CD4-positive, alpha-beta T cell (primary cell): ENCODE data around the gene USP15. TPM values are rescaled to one million over a fixed set of nuclear protein-coding genes. Genes with fewer than 3 reads are reported as not detected.
A peak's percentile ranks its signal among the peaks of the same experiment; 100 is the strongest.
"Not testable (repeated sequence)": the region's sequence is repeated elsewhere in the genome, so short reads cannot be mapped to it uniquely, and the experiment has no call there.

ENCODE experiments used
- ATAC-seq: fragments of 200-7000 bp; cut with Tn5 transposase; one replicate; pipeline ENCODE4 v1.10.0; 2022; ENCODE audit warnings: mild to moderate bottlenecking; ENCODE audit not compliant: poor library complexity
- CTCF ChIA-PET: fragments of 350-600 bp; sonication (Branson Sonifier 250); formaldehyde crosslinking; loops from one replicate; lab custom pipeline; 2021; ENCODE audit warnings: antibody characterized with exemption, inconsistent platforms; lab: Charles Lee
- POLR2A ChIA-PET: fragments of 350-600 bp; sonication (Branson Sonifier 250); formaldehyde crosslinking; loops from one replicate; lab custom pipeline; 2021; ENCODE audit warnings: antibody characterized with exemption, inconsistent platforms; lab: Charles Lee
- DNase-seq, 14 experiments: peaks; one replicate each; pipeline ENCODE4 v3.0.0-alpha.2; 2013 to 2020; ENCODE audit warnings: mixed read lengths in 2 of 14
- H3K27ac ChIP-seq, 2 donors: one replicate each; pipeline versions ENCODE4 v1.5.1 to v1.7.0; 2013; ENCODE audit warnings: low read length in 2 of 2, low read depth in 1 of 2, mild to moderate bottlenecking in 1 of 2
- H3K27me3 ChIP-seq, 2 experiments: 1 replicate in 1 of 2; 2 replicates in 1 of 2; pipeline versions ENCODE4 v1.6.1 to v1.7.0; 2013; ENCODE audit warnings: low read length in 2 of 2, control low read depth in 1 of 2, mild to moderate bottlenecking in 1 of 2, moderate library complexity in 1 of 2; ENCODE audit not compliant: insufficient read depth in 2 of 2, control insufficient read depth in 1 of 2
- H3K36me3 ChIP-seq: one replicate; pipeline ENCODE4 v1.6.1; 2013; ENCODE audit warnings: low read length, control low read depth; ENCODE audit not compliant: insufficient read depth
- H3K4me1 ChIP-seq: one replicate; pipeline ENCODE4 v1.6.1; 2013; ENCODE audit warnings: low read length, control low read depth; ENCODE audit not compliant: insufficient read depth
- H3K4me3 ChIP-seq: one replicate; pipeline ENCODE4 v1.5.1; 2013; ENCODE audit warnings: mild to moderate bottlenecking, low read length, moderate library complexity
- H3K9me3 ChIP-seq, 2 experiments: 1 replicate in 1 of 2; 2 replicates in 1 of 2; pipeline versions ENCODE4 v1.6.1 to v1.7.0; 2013; ENCODE audit warnings: low read length in 2 of 2, mild to moderate bottlenecking in 2 of 2, control low read depth in 1 of 2, moderate library complexity in 1 of 2; ENCODE audit not compliant: control insufficient read depth in 1 of 2, insufficient read depth in 1 of 2
- H3K27ac Mint-ChIP-seq: one replicate; pipeline ENCODE4 v1.8.0; 2020; ENCODE audit warnings: mixed read lengths
- H3K27me3 Mint-ChIP-seq: one replicate; pipeline ENCODE4 v1.8.0; 2021; ENCODE audit warnings: mixed read lengths
- H3K36me3 Mint-ChIP-seq: one replicate; pipeline ENCODE4 v1.8.0; 2021; ENCODE audit warnings: low read depth, mixed read lengths
- H3K4me1 Mint-ChIP-seq: one replicate; pipeline ENCODE4 v1.8.0; 2021; ENCODE audit warnings: low read depth, mixed read lengths
- H3K4me3 Mint-ChIP-seq: one replicate; pipeline ENCODE4 v1.8.0; 2020; ENCODE audit warnings: mild to moderate bottlenecking, mixed read lengths
- H3K9me3 Mint-ChIP-seq: one replicate; pipeline ENCODE4 v1.8.0; 2020; ENCODE audit warnings: mixed read lengths
- intact Hi-C, 2 experiments: fragments of 100-400 bp; cut with DNase I in 1 of 2; cut with micrococcal nuclease in 1 of 2; formaldehyde crosslinking; loops; one replicate each; pipeline versions ENCODE4 v1.15.1 to v1.9.0; 2023 to 2025; cut with DNase I, micrococcal nuclease
- total RNA-seq, 174 experiments: library from RNA in 2 of 174; stranded (reverse) in 2 of 174; gene quantifications; one replicate each; pipeline ENCODE4 v1.2.3 and lab custom pipeline; 2021 to 2026
- TF ChIP-seq, protein P1 (sequence below): fragments of 200-600 bp; IDR thresholded peaks from one replicate; pipeline ENCODE4 v1.8.0; 2022; ENCODE audit warnings: antibody characterized with exemption, mild to moderate bottlenecking

Gene USP15
- total RNA-seq, 2 experiments from 2014 or later = 212 to 218 TPM

DNA sequence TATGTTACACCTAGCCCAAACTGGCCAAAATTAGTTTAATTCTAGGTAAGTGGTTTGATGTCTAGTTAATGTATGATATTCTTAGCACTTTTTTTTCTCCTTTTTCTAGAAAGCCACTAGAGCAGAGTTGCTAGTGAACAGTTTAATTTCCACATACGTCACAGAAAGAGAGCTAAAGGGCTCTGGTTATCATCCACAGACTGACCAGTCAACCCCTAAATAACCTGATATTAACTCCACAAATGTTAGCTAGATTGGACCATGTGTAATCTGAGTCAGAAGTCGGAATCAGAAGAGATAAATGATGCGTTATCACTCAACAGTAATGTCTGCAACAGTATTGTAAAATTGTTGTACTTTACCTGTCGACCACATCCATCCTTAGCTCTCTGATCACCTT, 74.9 kb downstream of the USP15 start:
- Histone ChIP-seq H3K27ac (no peak overlapping the region), H3K27me3 (no peaks in the 10 kb centered on the region), H3K36me3 (peaks cover 37% of the 10 kb centered on the region), H3K4me3 (no peak overlapping the region), H3K4me1 (no peaks in the 10 kb centered on the region), H3K9me3 (no peaks in the 10 kb centered on the region)
- no peaks in the 10 kb centered on the region for H3K27me3 Mint-ChIP-seq
- H3K4me3 Mint-ChIP-seq = no peak overlapping the region
- ChIA-PET CTCF (no interaction called here), POLR2A (interaction anchor here (1.0 kb wide), 1 partner anchor 18 kb away, joined by 3 read pairs; no protein-coding TSS in a partner anchor)
- ATAC-seq = no peak
- H3K9me3 Mint-ChIP-seq = peaks cover 4% of the 10 kb centered on the region
- peak overlapping the region; percentile 21 for H3K27ac Mint-ChIP-seq
- TF ChIP-seq, protein P1, sequence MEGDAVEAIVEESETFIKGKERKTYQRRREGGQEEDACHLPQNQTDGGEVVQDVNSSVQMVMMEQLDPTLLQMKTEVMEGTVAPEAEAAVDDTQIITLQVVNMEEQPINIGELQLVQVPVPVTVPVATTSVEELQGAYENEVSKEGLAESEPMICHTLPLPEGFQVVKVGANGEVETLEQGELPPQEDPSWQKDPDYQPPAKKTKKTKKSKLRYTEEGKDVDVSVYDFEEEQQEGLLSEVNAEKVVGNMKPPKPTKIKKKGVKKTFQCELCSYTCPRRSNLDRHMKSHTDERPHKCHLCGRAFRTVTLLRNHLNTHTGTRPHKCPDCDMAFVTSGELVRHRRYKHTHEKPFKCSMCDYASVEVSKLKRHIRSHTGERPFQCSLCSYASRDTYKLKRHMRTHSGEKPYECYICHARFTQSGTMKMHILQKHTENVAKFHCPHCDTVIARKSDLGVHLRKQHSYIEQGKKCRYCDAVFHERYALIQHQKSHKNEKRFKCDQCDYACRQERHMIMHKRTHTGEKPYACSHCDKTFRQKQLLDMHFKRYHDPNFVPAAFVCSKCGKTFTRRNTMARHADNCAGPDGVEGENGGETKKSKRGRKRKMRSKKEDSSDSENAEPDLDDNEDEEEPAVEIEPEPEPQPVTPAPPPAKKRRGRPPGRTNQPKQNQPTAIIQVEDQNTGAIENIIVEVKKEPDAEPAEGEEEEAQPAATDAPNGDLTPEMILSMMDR = no peak
- intact Hi-C loops = no loop called here
- H3K36me3 Mint-ChIP-seq = peaks cover 95% of the 10 kb centered on the region
- DNase-seq = no peak
- H3K4me1 Mint-ChIP-seq = peaks cover 64% of the 10 kb centered on the region

DNA sequence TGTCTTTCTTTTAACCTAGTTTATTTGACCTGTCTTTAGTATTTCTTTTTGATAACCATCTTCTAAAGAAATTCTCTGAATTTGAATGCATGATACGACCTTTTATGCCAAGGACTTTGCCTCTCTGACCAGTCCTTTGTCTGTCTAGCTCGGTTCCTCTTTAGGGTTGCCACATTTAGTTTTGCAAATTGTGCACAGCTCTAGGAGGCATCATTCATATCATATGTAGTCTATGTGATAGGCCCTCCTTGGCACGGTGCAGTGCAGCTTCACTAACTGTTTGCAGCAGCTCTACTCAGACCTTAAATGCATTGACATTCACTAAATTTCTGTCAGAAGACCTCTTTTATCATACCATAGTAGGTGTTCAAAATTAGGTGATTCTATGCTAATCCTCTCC, 75.6 kb downstream of the USP15 start:
- TF ChIP-seq, protein P1 = no peak
- Mint-ChIP-seq H3K4me3 (no peak overlapping the region), H3K4me1 (peaks cover 68% of the 10 kb centered on the region), H3K27me3 (no peaks in the 10 kb centered on the region), H3K9me3 (peaks cover 4% of the 10 kb centered on the region), H3K36me3 (peaks cover 97% of the 10 kb centered on the region), H3K27ac (peak overlapping the region; percentile 69)
- intact Hi-C loops = no loop called here
- Histone ChIP-seq H3K4me3 (no peak overlapping the region), H3K27me3 (no peaks in the 10 kb centered on the region), H3K36me3 (peaks cover 30% of the 10 kb centered on the region), H3K4me1 (no peaks in the 10 kb centered on the region), H3K9me3 (no peaks in the 10 kb centered on the region), H3K27ac (no peak overlapping the region)
- no peak for DNase-seq
- POLR2A ChIA-PET = interaction anchor here (1.0 kb wide), 1 partner anchor 19 kb away, joined by 3 read pairs; no protein-coding TSS in a partner anchor
- ATAC-seq = no peak
- CTCF ChIA-PET = no interaction called here

- peaks cover 74% of the 10 kb centered on the region for H3K4me1 Mint-ChIP-seq
- ATAC-seq, H3K27me3 Mint-ChIP-seq, H3K4me1 ChIP-seq, CTCF ChIA-PET, H3K9me3 ChIP-seq, DNase-seq, H3K27me3 ChIP-seq, intact Hi-C loops, H3K4me3 ChIP-seq, H3K27ac ChIP-seq, H3K4me3 Mint-ChIP-seq, POLR2A ChIA-PET, H3K9me3 Mint-ChIP-seq: not testable (repeated sequence)
- H3K36me3 ChIP-seq = peaks cover 26% of the 10 kb centered on the region
- H3K36me3 Mint-ChIP-seq = peaks cover 98% of the 10 kb centered on the region
- peak overlapping the region; percentile 54 for H3K27ac Mint-ChIP-seq
Observed at GRCh38 chr12:62337643-62338042, 77.4 kb downstream of the USP15 start.

GRCh38 chr12:62342614-62343303, 82.6 kb downstream of the USP15 start:
- ATAC-seq, H3K4me3 Mint-ChIP-seq, H3K9me3 Mint-ChIP-seq, CTCF ChIA-PET, intact Hi-C loops, DNase-seq, H3K4me3 ChIP-seq, H3K4me1 ChIP-seq, H3K27me3 ChIP-seq, H3K27ac ChIP-seq, H3K27me3 Mint-ChIP-seq, H3K27ac Mint-ChIP-seq: not testable (repeated sequence)
- peaks cover 0 to 13% of the 10 kb centered on the region in 2 experiments for H3K9me3 ChIP-seq
- POLR2A ChIA-PET = interaction anchor here (0.6 kb wide), 1 partner anchor 21 kb away, joined by 3 read pairs; no protein-coding TSS in a partner anchor
- H3K36me3 ChIP-seq = peaks cover 30% of the 10 kb centered on the region
- peaks cover 91% of the 10 kb centered on the region for H3K36me3 Mint-ChIP-seq
- H3K4me1 Mint-ChIP-seq = peaks cover 72% of the 10 kb centered on the region

GRCh38 chr12:62343304-62344120, 83.3 kb downstream of the USP15 start:
- Mint-ChIP-seq H3K4me1 (peaks cover 72% of the 10 kb centered on the region), H3K36me3 (peaks cover 85% of the 10 kb centered on the region)
- H3K4me3 Mint-ChIP-seq, H3K4me1 ChIP-seq, intact Hi-C loops, H3K27ac Mint-ChIP-seq, H3K9me3 Mint-ChIP-seq, CTCF ChIA-PET, H3K27me3 Mint-ChIP-seq, DNase-seq, H3K27me3 ChIP-seq, ATAC-seq, H3K27ac ChIP-seq, POLR2A ChIA-PET, H3K4me3 ChIP-seq: not testable (repeated sequence)
- H3K36me3 ChIP-seq = peaks cover 30% of the 10 kb centered on the region
- H3K9me3 ChIP-seq = peaks cover 0 to 13% of the 10 kb centered on the region in 2 experiments
